Glutamatergic neuron (in vitro differentiated cells): ENCODE data around the gene ATP6V0A1. TPM values are rescaled to one million over a fixed set of nuclear protein-coding genes. Genes with fewer than 3 reads are reported as not detected.

Experiments used
- DNase-seq: peaks from one replicate; pipeline ENCODE4 v3.0.0; 2022
- H3K27ac Mint-ChIP-seq: one replicate; pipeline ENCODE4 v1.8.0; 2020; ENCODE audit warnings: mild to moderate bottlenecking, mixed read lengths, inconsistent platforms; ENCODE audit not compliant: unreplicated experiment
- H3K27me3 Mint-ChIP-seq: one replicate; pipeline ENCODE4 v1.8.0; 2020; ENCODE audit warnings: mild to moderate bottlenecking, moderate library complexity, mixed read lengths, inconsistent platforms; ENCODE audit not compliant: unreplicated experiment
- H3K36me3 Mint-ChIP-seq: one replicate; pipeline ENCODE4 v1.8.0; 2020; ENCODE audit warnings: mild to moderate bottlenecking, mixed read lengths, inconsistent platforms; ENCODE audit not compliant: unreplicated experiment
- H3K4me1 Mint-ChIP-seq: one replicate; pipeline ENCODE4 v1.8.0; 2020; ENCODE audit warnings: mild to moderate bottlenecking, low read depth, mixed read lengths, inconsistent platforms; ENCODE audit not compliant: unreplicated experiment
- H3K4me3 Mint-ChIP-seq: one replicate; pipeline ENCODE4 v1.8.0; 2020; ENCODE audit warnings: mild to moderate bottlenecking, mixed read lengths, inconsistent platforms; ENCODE audit not compliant: unreplicated experiment
- H3K9me3 Mint-ChIP-seq: one replicate; pipeline ENCODE4 v1.8.0; 2020; ENCODE audit warnings: mild to moderate bottlenecking, moderate library complexity, mixed read lengths, inconsistent platforms; ENCODE audit not compliant: unreplicated experiment
- CTCF ChIP-seq: fragments of 200-600 bp; sonication (generic); IDR thresholded peaks from one replicate; pipeline ENCODE4 v1.5.0; 2021; ENCODE audit not compliant: partially characterized antibody, unreplicated experiment
- total RNA-seq: library from RNA; stranded (reverse); fragmentation: NEBNext Ultra II Directional; extraction: Animal tissue kit (Norgen Biotek cat#: 25700); gene quantifications from one replicate; pipeline ENCODE4 v1.2.1, GENCODE V29; 2021; ENCODE audit not compliant: unreplicated experiment

The ATP6V0A1 gene
- total RNA-seq, 1 donor from 2014 or later, result 253 TPM

GRCh38 chr17:42514279-42514678 lies 55.6 kb downstream of the ATP6V0A1 start:
- Mint-ChIP-seq H3K27me3 (no peaks in the 10 kb centered on the region), H3K9me3 (peaks cover 9% of the 10 kb centered on the region), H3K27ac (no peak overlapping the region), H3K4me1 (peaks cover 15% of the 10 kb centered on the region), H3K36me3 (peaks cover 14% of the 10 kb centered on the region), H3K4me3 (no peak overlapping the region)
- TF ChIP-seq CTCF, result no peak
- DNase-seq, result no peak

- no peak for TF ChIP-seq CTCF
- Mint-ChIP-seq H3K27ac (no peak overlapping the region), H3K36me3 (peaks cover 12% of the 10 kb centered on the region)
Measured at GRCh38 chr17:42514867-42515266, 56.2 kb downstream of the ATP6V0A1 start.

GRCh38 chr17:42517516-42517915 lies 58.8 kb downstream of the ATP6V0A1 start:
- peaks cover 34% of the 10 kb centered on the region for H3K4me1 Mint-ChIP-seq
- peak overlapping the region; percentile 20 for H3K4me3 Mint-ChIP-seq
- no peak overlapping the region for H3K27ac Mint-ChIP-seq
- no peaks in the 10 kb centered on the region for H3K36me3 Mint-ChIP-seq
- DNase-seq, result peak; percentile 77
- peak; percentile 89 for TF ChIP-seq CTCF
- H3K9me3 Mint-ChIP-seq, result peaks cover 3% of the 10 kb centered on the region
- peaks cover 3% of the 10 kb centered on the region for H3K27me3 Mint-ChIP-seq

More at GRCh38 chr17:42514867-42515266, 56.2 kb downstream of the ATP6V0A1 start:
- Mint-ChIP-seq H3K4me3 (no peak overlapping the region), H3K4me1 (peaks cover 18% of the 10 kb centered on the region), H3K9me3 (peaks cover 9% of the 10 kb centered on the region), H3K27me3 (no peaks in the 10 kb centered on the region)
- DNase-seq, result no peak

- Mint-ChIP-seq H3K4me3 (peak overlapping the region; percentile 47), H3K4me1 (peaks cover 34% of the 10 kb centered on the region), H3K9me3 (peaks cover 4% of the 10 kb centered on the region), H3K27me3 (peaks cover 3% of the 10 kb centered on the region), H3K27ac (peak overlapping the region; percentile 66), H3K36me3 (no peaks in the 10 kb centered on the region)
- no peak for TF ChIP-seq CTCF
- DNase-seq, result no peak
Measured at GRCh38 chr17:42518046-42518754, 59.5 kb downstream of the ATP6V0A1 start.

- TF ChIP-seq CTCF, result no peak
- no peaks in the 10 kb centered on the region for H3K36me3 Mint-ChIP-seq
- H3K9me3 Mint-ChIP-seq, result peaks cover 4% of the 10 kb centered on the region
- H3K27ac Mint-ChIP-seq, result peak overlapping the region; percentile 44
- peak overlapping the region; percentile 47 for H3K4me3 Mint-ChIP-seq
- peaks cover 34% of the 10 kb centered on the region for H3K4me1 Mint-ChIP-seq
- DNase-seq, result no peak
- peaks cover 3% of the 10 kb centered on the region for H3K27me3 Mint-ChIP-seq
Measured at GRCh38 chr17:42518755-42519545, 60.3 kb downstream of the ATP6V0A1 start.
